ENCODE data around the gene TAS2R20. TPM values are rescaled to one million over a fixed set of nuclear protein-coding genes. Genes with fewer than 3 reads are reported as not detected.

Gene TAS2R20
- total and polyA plus RNA-seq, 2 of the 8 experiments (the other 6 are each of a cell fraction or from before 2014, with no cell fraction given), result 0.57 to 0.71 TPM

GRCh38 chr12:11016937-11017336 lies 18.8 kb upstream of the TAS2R20 start (continued):
- TF ChIP-seq CREB1 (IDR thresholded peaks at IDR 0.05) (no peak), KDM1A (IDR thresholded peaks at IDR 0.05; ENCODE audit: borderline replicate concordance, low read length) (no peak), RXRA (IDR thresholded peaks at IDR 0.05; ENCODE audit: insufficient read depth, low read depth, low read length) (no peak), BACH1 (IDR thresholded peaks at IDR 0.05; ENCODE audit: low read length) (no peak), JUN (IDR thresholded peaks at IDR 0.05; ENCODE audit: low read depth, low read length) (no peak), EP300 (IDR thresholded peaks at IDR 0.05; ENCODE audit: borderline replicate concordance in 1 of 2, low read depth in 2 of 2, low read length in 2 of 2) (no peak)
- TF ChIP-seq, protein P1, sequence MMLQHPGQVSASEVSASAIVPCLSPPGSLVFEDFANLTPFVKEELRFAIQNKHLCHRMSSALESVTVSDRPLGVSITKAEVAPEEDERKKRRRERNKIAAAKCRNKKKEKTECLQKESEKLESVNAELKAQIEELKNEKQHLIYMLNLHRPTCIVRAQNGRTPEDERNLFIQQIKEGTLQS (IDR thresholded peaks at IDR 0.05; ENCODE audit: insufficient read depth, low read depth, low read length), result no peak

All from H1 (cell line).